Kidney (tissue), 14 donors: ENCODE data around the gene GPC6. TPM values are rescaled to one million over a fixed set of nuclear protein-coding genes. Genes with fewer than 3 reads are reported as not detected.

ENCODE experiments used
- DNase-seq, 5 donors: peaks; one replicate each; pipeline ENCODE4 v3.0.0-alpha.2; 2013 to 2020
- FAIRE-seq: peaks from 2 replicates; lab custom pipeline; 2012; peaks lifted over from hg19 to GRCh38; lab: Jason Lieb, UNC
- H3K27ac ChIP-seq, 2 donors: one replicate each; pipeline ENCODE4 v1.7.0; 2013; ENCODE audit warnings: low read depth in 2 of 2, low read length in 2 of 2, inconsistent platforms in 1 of 2
- H3K27me3 ChIP-seq: one replicate; pipeline ENCODE4 v1.7.1; 2013; ENCODE audit warnings: low read length, inconsistent platforms; ENCODE audit not compliant: control insufficient read depth, insufficient read depth
- H3K36me3 ChIP-seq, 3 donors: one replicate each; pipeline versions ENCODE4 v1.7.0 to v1.7.1; 2013; ENCODE audit warnings: low read length in 3 of 3, control low read depth in 1 of 3, inconsistent platforms in 1 of 3; ENCODE audit not compliant: insufficient read depth in 3 of 3, control insufficient read depth in 2 of 3
- H3K4me1 ChIP-seq, 3 donors: one replicate each; pipeline versions ENCODE4 v1.7.0 to v1.7.1; 2013; ENCODE audit warnings: low read length in 3 of 3, inconsistent platforms in 1 of 3, low read depth in 1 of 3; ENCODE audit not compliant: control insufficient read depth in 2 of 3, insufficient read depth in 2 of 3
- H3K4me3 ChIP-seq, 3 donors: one replicate each; pipeline versions ENCODE4 v1.7.0 to v1.8.1; 2013; ENCODE audit warnings: low read length in 3 of 3, control low read depth in 1 of 3, inconsistent platforms in 1 of 3
- H3K9ac ChIP-seq, 3 donors: one replicate each; pipeline versions ENCODE4 v1.7.0 to v1.7.1; 2013; ENCODE audit warnings: low read length in 3 of 3, control low read depth in 1 of 3, inconsistent platforms in 1 of 3
- H3K9me3 ChIP-seq, 3 donors: one replicate each; pipeline versions ENCODE4 v1.7.0 to v1.7.1; 2013; ENCODE audit warnings: low read length in 3 of 3, control low read depth in 1 of 3, inconsistent platforms in 1 of 3; ENCODE audit not compliant: control insufficient read depth in 2 of 3, insufficient read depth in 1 of 3
- intact Hi-C: fragments of 100-400 bp; cut with DNase I; formaldehyde crosslinking; loops from one replicate; pipeline ENCODE4 v1.11.1; 2022
- polyA plus RNA-seq: library from polyadenylated mRNA; stranded (reverse); fragments of 350-450 nt; fragmentation: Illumina TruSeq; extraction: RNeasy Lipid Tissue Mini Kit (QIAGEN cat#74804); gene quantifications from one replicate; pipeline ENCODE4 v1.2.3, GENCODE V29; 2014; ENCODE audit warnings: low read depth, low replicate concordance; ENCODE audit not compliant: insufficient read depth
- total RNA-seq: library from RNA; stranded (reverse); fragmentation: NEBNext Ultra II Directional; extraction: Animal tissue kit (Norgen Biotek cat#: 25700); gene quantifications from one replicate; pipeline ENCODE4 v1.2.1, GENCODE V29; 2021
- TF ChIP-seq, protein P1 (sequence below): IDR thresholded peaks from 3 replicates; pipeline ENCODE4 v1.5.1; 2012; ENCODE audit warnings: mild to moderate bottlenecking, moderate library complexity, borderline replicate concordance; ENCODE audit not compliant: insufficient read depth; ENCODE audit errors: extremely low read depth
- donor health status: control.
- donor health status: control.
- donor health status: control.
- donor health status: control.
- donor health status: control.
- donor health status: DM: yes; HTN: yes; CAD: no.
- donor health status: Normal renal cell carcinoma (clear cell type).

Gene GPC6
- total and polyA plus RNA-seq, 2 donors from 2014 or later, result 6.2 to 15.5 TPM

DNA sequence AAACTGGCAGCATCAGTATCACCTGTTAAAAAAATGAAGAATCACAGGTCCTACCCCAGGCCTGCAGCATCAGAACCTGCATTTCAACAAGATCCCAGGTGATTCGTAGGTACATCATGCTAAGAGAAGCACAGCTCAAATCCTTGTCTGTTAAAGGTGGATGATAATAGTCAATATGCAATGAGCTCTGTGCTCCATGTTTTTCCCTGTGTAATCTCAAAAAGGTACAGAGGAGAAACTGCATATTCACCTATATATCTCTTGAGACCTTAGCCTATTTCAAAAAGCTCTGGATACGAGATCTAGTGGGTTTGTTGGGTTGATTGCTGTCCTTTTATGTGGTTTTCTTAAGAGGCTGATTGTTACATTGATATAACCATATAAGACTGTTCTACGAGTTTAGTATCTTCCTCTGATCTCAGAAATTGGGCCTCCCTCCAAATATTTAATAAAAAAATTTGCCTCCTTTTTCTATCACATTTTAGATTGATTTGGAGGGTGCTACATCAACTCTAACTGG lies 1104.0 kb downstream of the GPC6 start:
- H3K9ac ChIP-seq, result no peak overlapping the region
- peaks cover 0 to 6% (median 0%) of the 10 kb centered on the region in 3 donors for H3K4me1 ChIP-seq
- no peak for FAIRE-seq
- DNase-seq, result no peak
- no peaks in the 10 kb centered on the region for H3K36me3 ChIP-seq
- H3K4me3 ChIP-seq, result no peak overlapping the region
- no peak overlapping the region for H3K27ac ChIP-seq
- TF ChIP-seq, protein P1, sequence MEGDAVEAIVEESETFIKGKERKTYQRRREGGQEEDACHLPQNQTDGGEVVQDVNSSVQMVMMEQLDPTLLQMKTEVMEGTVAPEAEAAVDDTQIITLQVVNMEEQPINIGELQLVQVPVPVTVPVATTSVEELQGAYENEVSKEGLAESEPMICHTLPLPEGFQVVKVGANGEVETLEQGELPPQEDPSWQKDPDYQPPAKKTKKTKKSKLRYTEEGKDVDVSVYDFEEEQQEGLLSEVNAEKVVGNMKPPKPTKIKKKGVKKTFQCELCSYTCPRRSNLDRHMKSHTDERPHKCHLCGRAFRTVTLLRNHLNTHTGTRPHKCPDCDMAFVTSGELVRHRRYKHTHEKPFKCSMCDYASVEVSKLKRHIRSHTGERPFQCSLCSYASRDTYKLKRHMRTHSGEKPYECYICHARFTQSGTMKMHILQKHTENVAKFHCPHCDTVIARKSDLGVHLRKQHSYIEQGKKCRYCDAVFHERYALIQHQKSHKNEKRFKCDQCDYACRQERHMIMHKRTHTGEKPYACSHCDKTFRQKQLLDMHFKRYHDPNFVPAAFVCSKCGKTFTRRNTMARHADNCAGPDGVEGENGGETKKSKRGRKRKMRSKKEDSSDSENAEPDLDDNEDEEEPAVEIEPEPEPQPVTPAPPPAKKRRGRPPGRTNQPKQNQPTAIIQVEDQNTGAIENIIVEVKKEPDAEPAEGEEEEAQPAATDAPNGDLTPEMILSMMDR, result no peak
- no peaks in the 10 kb centered on the region for H3K9me3 ChIP-seq
- intact Hi-C loops, result no loop called here
- no peaks in the 10 kb centered on the region for H3K27me3 ChIP-seq

- Histone ChIP-seq H3K36me3 (no peaks in the 10 kb centered on the region), H3K27me3 (no peaks in the 10 kb centered on the region), H3K27ac (no peak overlapping the region), H3K4me3 (no peak overlapping the region), H3K9ac (no peak overlapping the region), H3K9me3 (no peaks in the 10 kb centered on the region), H3K4me1 (peaks cover 0 to 6% (median 0%) of the 10 kb centered on the region in 3 donors)
- intact Hi-C loops, result no loop called here
- FAIRE-seq, result no peak
- TF ChIP-seq, protein P1, result no peak
- DNase-seq, result no peak
Measured at GRCh38 chr13:94331281-94331680, 1104.7 kb downstream of the GPC6 start.

GRCh38 chr13:94332359-94333096 lies 1105.9 kb downstream of the GPC6 start:
- intact Hi-C loops, result no loop called here
- no peak overlapping the region for H3K4me3 ChIP-seq
- no peaks in the 10 kb centered on the region for H3K36me3 ChIP-seq
- FAIRE-seq (no peak), DNase-seq (no peak)
- H3K9me3 ChIP-seq, result no peaks in the 10 kb centered on the region
- peaks cover 0 to 6% (median 0%) of the 10 kb centered on the region in 3 donors for H3K4me1 ChIP-seq
- H3K27ac ChIP-seq, result no peak overlapping the region
- TF ChIP-seq, protein P1, result no peak
- no peaks in the 10 kb centered on the region for H3K27me3 ChIP-seq
- H3K9ac ChIP-seq, result no peak overlapping the region
